GM12892 (cell line): ENCODE data around the gene NOL4L.
"Not testable (repeated sequence)": the region's sequence is repeated elsewhere in the genome, so short reads cannot be mapped to it uniquely, and the experiment has no call there.

ENCODE experiments used
- DNase-seq: peaks from one replicate; pipeline ENCODE4 v3.0.0; 2011; ENCODE audit not compliant: insufficient read length
- FAIRE-seq: peaks from 2 replicates; lab custom pipeline; 2011; peaks lifted over from hg19 to GRCh38; lab: Jason Lieb, UNC
- POLR2A ChIP-seq: IDR thresholded peaks from 2 replicates; pipeline ENCODE4 v1.6.1; 2011; ENCODE audit warnings: low read depth, low read length, control low read depth
- POLR2AphosphoS5 ChIP-seq: IDR thresholded peaks from 2 replicates; pipeline ENCODE4 v1.6.1; 2011; ENCODE audit warnings: low read depth, low read length, control low read depth
- TAF1 ChIP-seq: IDR thresholded peaks from 2 replicates; pipeline ENCODE4 v1.6.1; 2011; ENCODE audit warnings: low read depth, mild to moderate bottlenecking, control low read depth, low read length, borderline replicate concordance

Gene NOL4L

GRCh38 chr20:32466739-32467505, 118.2 kb downstream of the NOL4L start:
- DNase-seq (no peak), FAIRE-seq (no peak)
- TF ChIP-seq TAF1 (no peak), POLR2A (no peak), POLR2AphosphoS5 (no peak)

DNA sequence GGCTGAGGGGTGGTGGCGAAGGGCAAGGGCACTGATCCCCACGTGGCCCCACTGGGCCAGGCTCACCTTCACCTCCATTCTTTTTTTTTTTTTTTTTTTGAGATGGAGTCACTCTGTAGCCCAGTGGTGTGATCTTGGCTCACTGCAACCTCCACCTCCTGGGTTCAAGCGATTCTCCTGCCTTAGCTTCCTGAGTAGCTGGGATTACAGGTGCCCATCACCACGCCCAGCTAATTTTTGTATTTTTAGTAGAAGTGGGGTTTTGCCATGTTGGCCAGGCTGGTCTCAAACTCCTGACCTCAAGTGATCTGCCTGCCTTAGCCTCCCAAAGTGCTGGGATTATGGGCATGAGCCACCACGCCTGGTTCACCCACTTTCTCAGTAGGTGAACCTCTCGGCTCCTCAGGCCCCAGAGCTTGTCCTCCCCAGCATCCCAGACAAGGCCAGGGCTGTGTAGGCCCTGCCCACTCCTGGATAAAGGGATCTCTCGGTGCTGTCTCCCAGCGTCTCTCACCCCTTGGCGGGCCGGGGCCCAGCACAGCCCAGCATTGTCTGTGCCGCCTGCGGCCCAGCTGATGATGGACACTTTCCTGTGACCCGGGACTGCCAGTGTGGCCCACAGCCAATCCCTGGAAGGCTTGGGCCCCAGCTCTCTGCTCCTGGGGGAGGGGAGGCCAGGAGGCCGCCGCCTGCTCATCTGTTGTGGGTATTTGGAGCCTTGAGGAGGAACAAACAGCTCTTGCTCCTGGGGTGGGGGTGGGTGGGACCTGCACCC, 119.0 kb downstream of the NOL4L start:
- not testable (repeated sequence) for DNase-seq, FAIRE-seq

DNA sequence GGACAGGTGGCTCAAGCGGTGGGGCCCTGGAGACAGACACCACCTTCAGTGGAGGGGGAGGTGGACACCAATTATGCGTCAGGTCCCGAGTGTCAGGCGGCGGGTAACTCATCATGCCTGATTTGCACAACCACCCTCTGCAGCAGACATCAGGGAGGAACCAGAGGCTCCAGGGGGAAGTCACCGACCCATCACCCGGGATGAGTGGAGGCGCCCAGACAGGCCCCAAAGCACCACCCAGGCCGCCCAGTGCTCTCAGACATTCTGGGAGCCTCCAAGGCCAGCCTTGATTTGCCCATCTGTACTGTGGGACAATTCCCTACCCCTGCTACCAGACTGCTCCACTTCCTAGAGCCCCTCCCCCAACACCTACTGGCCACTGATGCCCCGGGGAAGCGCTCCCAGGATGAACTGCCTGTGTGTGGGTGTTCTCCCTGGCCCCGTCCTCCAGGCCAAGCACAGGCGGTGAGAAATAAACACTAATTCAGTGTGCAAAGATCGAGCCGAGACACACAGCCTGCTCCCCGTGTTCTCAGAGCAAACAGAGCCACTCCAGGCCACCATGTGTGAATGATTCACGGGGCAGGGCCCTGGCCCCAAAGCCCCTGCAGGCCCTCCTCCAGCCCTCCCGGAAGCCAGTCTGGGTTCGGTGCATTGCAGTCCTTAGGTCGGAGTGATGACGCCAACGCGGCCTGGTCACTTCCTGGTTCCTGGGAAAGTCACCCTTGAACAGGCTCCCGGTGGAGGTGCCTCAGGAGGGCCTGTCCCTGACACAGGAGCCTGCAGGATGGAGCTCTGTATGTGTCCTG, 119.8 kb downstream of the NOL4L start:
- FAIRE-seq (no peak), DNase-seq (no peak)
- TF ChIP-seq TAF1 (no peak), POLR2AphosphoS5 (no peak), POLR2A (no peak)

DNA sequence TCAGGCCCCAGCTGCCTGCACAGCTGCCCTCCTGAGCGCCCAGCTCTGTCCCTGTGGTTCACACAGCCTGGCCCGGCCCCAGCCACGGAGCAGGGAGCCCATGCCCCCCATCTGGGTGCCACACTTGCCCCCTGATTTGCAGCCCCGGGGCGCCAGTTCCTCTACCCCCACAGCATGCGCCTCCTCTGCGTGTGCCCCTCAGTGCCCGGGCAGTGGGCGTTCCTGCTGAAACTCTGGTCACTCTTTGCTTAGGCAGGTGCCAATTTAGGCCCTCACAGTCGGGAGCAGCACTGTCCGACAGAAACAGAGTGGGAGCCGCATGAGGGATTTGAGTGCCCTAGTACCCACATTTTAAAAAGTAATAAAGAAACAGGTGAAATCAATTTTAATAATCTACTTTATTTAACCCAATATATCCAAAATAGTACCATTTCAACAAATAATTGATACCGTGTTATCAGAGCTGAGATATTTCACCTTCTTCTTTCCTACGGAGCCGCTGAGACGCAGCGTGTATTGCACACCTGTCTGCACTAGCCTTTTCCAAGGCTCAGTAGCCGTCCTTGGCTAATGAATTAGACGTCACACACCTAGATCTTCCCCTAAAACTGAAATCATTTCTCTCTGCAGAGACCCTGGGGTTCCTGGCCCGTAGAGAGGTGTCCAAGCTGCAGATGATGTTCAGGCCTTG, 120.6 kb downstream of the NOL4L start:
- FAIRE-seq (no peak), DNase-seq (no peak)
- TF ChIP-seq POLR2A: no peak
- TF ChIP-seq POLR2AphosphoS5: no peak
- TF ChIP-seq TAF1: no peak

GRCh38 chr20:32463642-32464400, 121.3 kb downstream of the NOL4L start:
- DNase-seq (no peak), FAIRE-seq (no peak)
- no peak for TF ChIP-seq POLR2A
- TF ChIP-seq TAF1: no peak
- no peak for TF ChIP-seq POLR2AphosphoS5

DNA sequence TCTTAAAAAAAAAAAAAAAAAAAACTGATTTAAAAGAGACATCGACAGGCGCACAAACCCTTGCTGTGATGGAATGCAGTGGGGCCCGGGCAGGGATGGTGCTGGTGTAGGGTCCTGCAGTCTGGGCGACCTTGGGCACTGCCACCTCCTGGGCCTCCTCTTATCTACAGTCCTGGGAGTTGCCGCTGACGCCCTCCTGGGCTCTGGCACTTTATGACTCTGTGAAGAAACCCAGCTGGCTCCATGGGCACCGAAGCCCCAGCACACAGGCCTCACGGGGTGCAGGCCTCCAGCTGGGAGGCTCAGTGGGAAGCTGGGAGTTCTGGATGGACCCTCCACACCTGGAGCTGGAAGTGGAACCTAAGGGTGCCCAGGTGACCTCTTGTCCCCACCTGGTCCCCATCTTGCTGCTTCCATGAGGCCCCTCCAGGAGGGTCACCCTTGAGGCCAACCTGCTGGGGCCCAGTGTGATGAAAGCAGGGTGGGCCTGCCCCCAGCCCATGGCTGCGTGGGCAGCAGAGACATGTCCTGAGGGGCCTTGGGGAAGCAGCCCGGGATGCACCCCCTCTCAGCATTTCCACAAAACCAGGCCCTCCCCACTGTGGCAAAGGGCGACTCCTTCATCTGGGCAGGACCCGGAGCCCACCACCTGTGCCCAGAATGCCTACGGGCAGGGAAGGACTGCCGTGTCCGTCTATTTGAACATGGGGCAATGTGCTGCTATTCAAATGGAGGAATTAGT, 122.1 kb downstream of the NOL4L start:
- TF ChIP-seq POLR2A (no peak), TAF1 (no peak), POLR2AphosphoS5 (no peak)
- FAIRE-seq: no peak
- DNase-seq: no peak

DNA sequence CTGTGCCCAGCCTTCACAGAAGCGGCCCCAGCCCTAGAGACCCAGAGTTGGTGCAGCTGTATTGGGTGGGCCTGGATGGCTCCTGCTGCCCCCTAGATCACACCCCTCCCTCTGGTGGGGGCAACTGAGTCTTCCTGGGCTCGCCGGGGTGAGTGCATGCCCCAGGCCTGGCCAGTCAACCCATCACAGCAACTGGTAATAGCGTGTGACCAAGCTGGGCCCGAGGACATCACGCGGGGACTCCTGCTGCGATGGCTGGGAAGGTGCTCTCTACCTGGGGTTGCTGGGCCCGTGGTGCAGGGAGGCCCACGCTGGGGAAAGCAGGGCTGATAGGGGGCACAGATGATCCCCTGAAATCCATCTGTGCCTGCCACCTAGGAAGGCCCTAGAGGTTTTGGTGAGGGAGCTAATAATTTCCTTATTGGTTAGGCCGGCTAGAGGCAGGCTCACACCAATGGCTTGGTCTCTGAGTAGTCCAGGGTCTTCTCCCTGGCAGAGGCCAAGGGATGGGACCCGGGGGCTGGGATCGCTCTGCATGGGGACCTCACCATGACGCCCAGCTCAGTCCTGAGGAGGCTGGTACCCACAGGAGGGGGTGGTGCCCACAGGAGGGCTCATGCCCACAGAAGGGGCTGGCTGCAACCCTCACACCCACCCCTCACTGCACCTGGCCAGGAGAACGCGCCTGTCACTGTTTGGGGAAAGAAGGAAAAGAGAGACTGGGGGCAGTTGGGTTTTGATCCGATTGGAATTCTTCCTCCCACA, 123.1 kb downstream of the NOL4L start:
- TF ChIP-seq POLR2A: no peak
- no peak for TF ChIP-seq TAF1
- TF ChIP-seq POLR2AphosphoS5: no peak
- no peak for DNase-seq
- no peak for FAIRE-seq

GRCh38 chr20:32460683-32461320, 124.3 kb downstream of the NOL4L start:
- DNase-seq (no peak), FAIRE-seq (no peak)
- no peak for TF ChIP-seq TAF1

- DNase-seq (no peak), FAIRE-seq (no peak)
- TF ChIP-seq POLR2A (no peak), POLR2AphosphoS5 (no peak), TAF1 (no peak)
Observed at GRCh38 chr20:32460231-32460630, 124.9 kb downstream of the NOL4L start.
